GM12873 (cell line): ENCODE data around the gene GMNN.

Experiments
- TF ChIP-seq, protein P1 (sequence below): IDR thresholded peaks from 2 replicates; pipeline ENCODE4 v1.5.1; 2012; ENCODE audit warnings: low read depth, mild to moderate bottlenecking, moderate library complexity, low read length, control low read depth; ENCODE audit not compliant: insufficient read depth; ENCODE audit errors: missing control alignments

GMNN gene

DNA sequence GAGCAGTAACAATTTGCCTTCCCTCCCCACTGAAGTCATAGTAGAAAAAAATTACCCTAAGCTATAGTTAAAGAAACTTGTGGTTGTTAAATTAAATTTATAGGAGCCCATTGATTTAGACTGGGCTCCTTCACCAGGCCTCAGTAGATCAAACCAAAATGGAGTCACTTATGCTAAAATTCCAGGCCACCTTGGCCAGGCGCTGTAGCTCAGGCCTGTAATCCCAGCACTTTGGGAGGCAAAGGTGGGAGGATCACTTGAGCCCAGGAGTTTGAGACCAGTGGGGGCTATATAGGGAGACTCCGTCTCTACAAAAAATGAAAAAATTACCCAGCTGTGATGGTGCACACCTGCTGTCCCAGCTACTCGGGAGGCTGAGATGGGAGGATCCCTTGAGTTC, 15.0 kb upstream of the GMNN start:
- TF ChIP-seq, protein P1, sequence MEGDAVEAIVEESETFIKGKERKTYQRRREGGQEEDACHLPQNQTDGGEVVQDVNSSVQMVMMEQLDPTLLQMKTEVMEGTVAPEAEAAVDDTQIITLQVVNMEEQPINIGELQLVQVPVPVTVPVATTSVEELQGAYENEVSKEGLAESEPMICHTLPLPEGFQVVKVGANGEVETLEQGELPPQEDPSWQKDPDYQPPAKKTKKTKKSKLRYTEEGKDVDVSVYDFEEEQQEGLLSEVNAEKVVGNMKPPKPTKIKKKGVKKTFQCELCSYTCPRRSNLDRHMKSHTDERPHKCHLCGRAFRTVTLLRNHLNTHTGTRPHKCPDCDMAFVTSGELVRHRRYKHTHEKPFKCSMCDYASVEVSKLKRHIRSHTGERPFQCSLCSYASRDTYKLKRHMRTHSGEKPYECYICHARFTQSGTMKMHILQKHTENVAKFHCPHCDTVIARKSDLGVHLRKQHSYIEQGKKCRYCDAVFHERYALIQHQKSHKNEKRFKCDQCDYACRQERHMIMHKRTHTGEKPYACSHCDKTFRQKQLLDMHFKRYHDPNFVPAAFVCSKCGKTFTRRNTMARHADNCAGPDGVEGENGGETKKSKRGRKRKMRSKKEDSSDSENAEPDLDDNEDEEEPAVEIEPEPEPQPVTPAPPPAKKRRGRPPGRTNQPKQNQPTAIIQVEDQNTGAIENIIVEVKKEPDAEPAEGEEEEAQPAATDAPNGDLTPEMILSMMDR = no peak

DNA sequence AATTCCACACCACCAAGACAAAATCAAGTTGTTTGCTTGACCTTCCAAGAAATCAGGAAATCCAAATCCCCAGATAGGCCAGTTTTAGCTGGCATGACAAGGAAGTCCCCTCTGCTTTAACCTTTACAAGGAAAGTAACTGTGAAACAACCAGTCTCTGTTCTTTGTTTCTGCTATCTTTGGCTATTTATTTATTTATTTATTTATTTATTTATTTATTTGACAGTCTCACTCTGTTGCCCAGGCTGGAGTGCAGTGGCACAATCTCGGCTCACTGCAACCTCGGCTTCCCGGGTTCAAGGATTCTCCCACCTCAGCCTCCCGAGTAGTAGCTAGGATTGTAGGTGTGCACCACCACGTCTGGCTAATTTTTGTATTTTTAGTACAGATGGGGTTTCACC, 14.5 kb upstream of the GMNN start:
- TF ChIP-seq, protein P1 = no peak

DNA sequence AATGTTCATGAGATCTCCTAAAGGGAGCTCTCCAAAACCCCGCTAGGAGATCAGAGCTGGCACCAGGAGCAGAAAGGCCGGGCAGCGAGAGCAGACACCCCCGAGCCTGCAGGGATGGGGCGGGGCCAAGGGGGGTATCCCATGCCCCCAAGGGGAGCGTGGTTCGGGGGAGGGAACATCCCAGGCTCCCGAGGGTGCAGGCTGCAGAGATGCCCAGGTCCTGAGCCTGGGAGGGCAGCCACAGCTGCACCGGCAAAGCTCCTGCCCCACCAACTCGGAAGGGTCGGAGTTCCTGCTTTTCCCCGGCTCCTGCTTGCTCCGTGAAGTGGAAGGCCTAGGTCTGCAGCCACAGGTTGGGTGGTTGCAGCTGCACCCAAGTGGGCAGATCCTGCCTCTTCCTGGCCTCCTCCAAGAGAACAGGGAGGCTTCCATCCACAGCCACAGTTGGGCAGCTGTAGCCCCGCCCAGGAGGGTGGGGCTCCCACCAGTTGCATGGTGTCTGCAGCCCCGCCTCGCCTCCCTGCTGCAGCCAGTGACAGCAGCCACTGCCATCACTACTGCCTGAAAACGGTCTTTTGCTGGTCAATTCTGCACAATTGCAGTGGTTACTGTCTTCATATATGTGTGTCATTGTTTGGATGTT, 13.4 kb upstream of the GMNN start:
- TF ChIP-seq, protein P1 = no peak

- TF ChIP-seq, protein P1 = no peak
Measured at GRCh38 chr6:24761851-24762250, 12.9 kb upstream of the GMNN start.

DNA sequence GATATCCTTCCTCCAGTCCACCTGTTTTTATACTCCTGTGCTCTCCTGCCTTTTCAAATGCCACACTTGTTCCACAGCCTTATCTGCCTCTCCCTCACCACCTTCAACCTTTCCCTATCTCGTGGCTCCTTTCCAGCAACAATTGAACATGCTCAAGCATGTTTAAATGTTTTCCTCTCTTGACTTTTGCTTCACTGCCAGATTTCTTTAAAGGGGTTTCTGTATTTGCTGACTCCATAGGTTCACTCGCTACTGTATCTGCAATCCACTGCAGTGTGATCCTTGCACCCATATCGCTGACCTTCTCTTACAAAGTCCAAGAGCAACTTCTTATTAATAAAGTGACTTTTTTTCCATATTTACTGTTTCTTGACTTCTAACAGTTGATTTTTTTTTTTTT, 11.2 kb upstream of the GMNN start:
- TF ChIP-seq, protein P1 = no peak

DNA sequence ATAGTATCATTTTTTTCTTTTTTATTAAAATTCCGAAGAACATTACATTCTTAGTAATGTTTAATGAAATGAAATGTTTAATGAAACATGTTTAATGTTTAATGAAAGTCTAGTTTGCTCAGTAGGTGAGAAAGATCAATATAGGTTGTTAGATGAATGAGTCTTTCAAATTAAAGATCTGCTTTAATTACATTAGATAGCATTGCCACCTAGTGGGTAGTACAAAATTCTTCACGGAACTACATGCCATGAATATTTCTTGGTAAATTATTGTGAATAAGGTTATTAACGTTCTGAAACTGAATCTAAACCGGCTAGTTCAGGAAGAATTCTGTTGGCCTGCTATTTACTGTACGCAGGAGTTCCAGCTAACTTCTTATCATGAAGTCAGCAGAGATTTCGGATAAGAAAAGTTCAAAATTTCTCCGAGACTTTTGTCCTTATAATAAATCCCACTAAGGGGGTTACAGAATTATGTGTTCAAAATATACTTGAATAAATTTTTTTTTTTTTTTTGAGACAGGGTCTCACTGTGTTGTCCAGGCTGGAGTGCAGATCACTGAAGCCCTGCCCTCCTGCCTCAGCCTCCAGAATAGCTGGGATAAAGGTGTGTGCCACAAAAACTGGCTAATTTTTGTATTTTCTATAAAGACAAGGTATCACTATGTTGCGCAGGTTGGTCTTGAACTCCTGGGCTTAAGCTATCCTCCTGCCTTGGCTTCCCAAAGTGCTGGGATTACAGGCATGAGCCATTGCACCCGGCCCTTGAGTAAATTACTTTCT, 7.9 kb upstream of the GMNN start:
- TF ChIP-seq, protein P1 = peak; percentile 40

- TF ChIP-seq, protein P1 = no peak
Measured at GRCh38 chr6:24768361-24768760, 6.4 kb upstream of the GMNN start.
